GM21381 (cell line): ENCODE measurements around the gene SDK1.
A peak's percentile ranks its signal among the peaks of the same experiment; 100 is the strongest.

Source experiments
- ATAC-seq: cut with Tn5 transposase; IDR thresholded peaks from one replicate; pipeline ENCODE4 v1.9.1; 2021; ENCODE audit warnings: mild to moderate bottlenecking, moderate library complexity; ENCODE audit not compliant: unreplicated experiment

The SDK1 gene

DNA sequence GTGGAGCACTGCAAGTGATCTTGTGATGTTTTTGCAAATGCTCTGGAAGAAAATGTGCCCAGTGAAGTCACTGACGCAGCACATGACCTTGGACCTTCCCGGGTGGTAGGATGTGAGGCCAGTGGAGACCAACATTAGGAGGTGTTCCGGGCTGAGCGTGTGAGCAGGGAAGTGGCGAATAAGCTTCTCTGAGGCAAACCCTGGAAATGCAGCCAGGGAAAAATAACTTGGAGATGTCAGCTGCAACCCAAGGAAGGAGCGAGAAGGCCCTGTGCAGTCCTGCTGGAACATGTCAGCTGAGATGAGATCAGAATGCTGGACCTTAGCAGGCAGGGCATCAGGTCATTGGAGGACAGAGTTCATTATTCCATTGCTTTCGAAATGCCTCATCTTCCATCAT is 18.6 kb upstream of the SDK1 start:
- ATAC-seq = no peak

GRCh38 chr7:3283130-3283704 is 17.8 kb upstream of the SDK1 start:
- ATAC-seq = no peak

DNA sequence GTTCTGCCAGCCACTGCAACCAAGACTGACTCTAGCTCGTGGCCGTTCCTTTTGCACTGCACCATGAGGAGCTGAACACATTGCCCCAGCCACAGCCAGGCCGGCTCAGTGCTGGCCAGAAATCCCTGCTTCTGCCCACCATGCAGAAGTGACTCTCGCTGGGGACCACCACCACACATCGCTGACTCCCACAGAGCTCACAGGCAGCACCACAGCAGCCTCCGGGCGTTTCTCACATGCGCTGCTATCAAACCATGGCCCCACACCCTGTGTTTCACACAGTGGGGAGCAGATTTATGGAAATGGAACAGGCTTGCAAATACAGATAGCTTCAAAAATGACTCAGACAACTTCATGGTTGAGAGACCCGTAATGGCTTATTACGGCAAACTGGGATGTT is 15.4 kb upstream of the SDK1 start:
- ATAC-seq = no peak

GRCh38 chr7:3289996-3290395 is 11.1 kb upstream of the SDK1 start:
- no peak for ATAC-seq

DNA sequence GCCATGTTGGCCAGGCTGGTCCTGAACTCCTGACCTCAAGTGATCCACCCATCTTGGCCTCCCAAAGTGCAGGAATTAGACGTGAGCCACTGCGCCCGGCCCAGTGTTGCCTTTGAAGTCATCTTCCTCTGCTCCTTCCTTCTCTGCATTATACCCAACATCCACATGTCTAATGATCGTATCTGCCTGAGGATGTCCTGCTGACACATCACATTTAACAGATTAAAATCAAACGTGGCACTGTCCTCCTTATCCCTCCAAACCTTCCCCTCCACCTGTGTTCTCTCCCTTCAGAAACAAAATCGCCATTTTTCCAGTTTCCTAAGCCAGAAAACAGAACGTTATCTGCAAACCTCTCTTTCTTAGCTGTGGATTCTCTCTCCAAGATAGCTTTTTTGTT is 8.4 kb upstream of the SDK1 start:
- no peak for ATAC-seq

- ATAC-seq = no peak
Observed at GRCh38 chr7:3294432-3295100, 6.5 kb upstream of the SDK1 start.

DNA sequence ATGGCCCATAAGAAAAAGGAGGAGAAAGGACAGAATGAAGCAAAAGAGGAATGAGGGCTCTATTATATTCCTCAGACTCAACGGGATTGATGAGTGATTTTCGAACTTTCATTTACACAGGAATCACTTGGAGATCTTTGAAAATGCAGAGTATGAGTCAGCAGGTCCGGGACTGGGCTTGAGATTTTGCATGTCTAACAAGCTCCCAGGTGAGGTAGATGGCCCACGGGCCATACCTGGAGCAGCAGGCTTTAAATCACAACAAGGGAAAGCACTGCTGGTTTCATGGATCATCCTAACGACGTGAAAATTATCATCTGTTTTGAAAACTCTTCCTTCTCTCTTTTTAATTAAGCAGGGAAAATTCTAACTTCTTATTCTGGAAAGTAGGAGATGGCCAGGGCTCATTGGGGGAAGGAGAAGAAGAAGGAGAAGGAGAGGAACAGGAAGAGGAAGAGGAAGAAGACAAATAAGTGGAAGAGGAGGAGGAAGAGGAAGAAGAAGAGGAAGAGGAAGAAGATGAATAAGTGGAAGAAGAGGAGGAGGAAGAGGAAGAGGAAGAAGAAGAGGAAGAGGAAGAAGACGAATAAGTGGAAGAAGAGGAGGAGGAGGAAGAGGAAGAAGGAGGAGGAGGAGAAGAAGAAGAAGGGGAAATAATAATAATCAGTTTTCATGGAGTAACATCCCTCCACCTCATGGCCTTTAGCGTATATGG is 3.8 kb upstream of the SDK1 start:
- no peak for ATAC-seq

GRCh38 chr7:3300221-3300650 is 816 bp upstream of the SDK1 start:
- no peak for ATAC-seq

DNA sequence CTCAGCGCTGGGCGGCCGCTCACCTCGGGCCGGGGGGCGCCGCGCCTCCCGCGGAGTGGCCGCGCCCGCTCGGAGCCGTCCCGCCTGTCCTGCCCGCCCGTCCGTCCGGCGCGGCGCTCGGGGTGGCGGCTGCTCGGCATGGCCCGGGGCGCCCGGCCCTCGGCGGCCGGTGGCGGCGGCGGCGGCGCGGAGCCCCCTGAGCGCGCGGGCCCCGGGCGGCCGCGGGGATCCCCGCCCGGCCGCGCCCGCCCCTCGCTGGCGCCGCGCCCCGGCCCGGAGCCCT is 338 bp downstream of the SDK1 start:
- peak; percentile 24 for ATAC-seq

DNA sequence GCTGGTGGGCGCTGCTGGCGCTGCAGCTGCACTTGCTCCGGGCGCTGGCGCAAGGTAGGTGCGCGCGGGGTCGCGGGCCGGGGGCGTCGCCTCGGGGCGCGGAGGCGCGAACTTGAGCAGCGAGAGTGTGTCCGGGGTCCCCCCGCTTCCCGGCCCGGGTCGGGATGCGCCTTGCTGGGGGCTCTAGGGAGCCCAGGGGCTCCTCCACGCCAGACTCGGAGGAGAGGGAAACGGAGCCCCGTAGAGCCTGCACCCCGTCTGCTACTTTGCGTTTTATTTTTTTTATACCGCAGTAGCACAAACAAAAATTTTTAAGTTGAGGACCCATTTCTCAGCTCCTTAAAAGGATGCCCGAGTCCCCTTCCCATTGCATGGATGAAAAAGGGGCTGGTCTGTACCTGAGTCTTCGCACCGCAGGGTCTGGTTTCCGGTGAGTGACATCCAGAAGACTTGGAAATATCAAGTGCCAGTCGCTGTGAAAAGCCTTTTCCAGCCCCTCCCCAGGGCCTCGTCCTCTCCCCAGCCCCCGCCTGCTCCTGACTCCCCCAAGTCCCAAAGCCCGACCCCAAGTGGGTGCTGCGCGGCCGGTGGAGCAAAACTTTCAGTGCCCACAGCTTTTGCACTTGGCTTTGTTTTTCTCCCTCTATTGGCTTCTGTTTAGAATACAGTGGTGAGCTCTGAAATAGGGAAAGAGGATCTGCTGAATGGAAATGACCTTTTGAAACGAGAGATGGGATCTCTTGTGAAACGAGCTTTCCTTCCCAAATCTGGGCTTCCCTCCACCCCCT is 973 bp downstream of the SDK1 start:
- no peak for ATAC-seq

- ATAC-seq = no peak
Observed at GRCh38 chr7:3302681-3303320, 1.7 kb downstream of the SDK1 start.

- ATAC-seq = no peak
Observed at GRCh38 chr7:3304131-3304530, 3.1 kb downstream of the SDK1 start.

GRCh38 chr7:3307435-3307834 is 6.4 kb downstream of the SDK1 start:
- no peak for ATAC-seq

DNA sequence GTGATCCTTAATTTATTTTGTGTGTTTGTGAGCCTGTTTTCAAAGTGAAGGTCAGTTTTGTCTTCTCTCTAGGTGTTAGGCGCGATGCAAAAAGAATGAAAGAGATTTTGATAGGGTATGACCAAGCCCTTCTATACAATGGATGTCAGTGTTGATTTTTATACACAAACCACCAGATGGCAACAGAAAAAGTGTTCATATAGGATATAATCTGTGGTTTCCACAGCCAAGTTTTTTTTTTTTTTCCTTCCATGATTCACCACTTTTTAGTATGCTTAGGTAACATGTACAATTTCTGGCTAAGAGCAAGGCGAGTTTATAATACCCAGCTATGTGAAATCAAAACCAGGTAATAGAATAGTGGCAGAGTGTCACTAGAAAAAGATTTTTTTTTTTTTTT is 8.1 kb downstream of the SDK1 start:
- ATAC-seq = no peak

- ATAC-seq = no peak
Observed at GRCh38 chr7:3309956-3310355, 8.9 kb downstream of the SDK1 start.

DNA sequence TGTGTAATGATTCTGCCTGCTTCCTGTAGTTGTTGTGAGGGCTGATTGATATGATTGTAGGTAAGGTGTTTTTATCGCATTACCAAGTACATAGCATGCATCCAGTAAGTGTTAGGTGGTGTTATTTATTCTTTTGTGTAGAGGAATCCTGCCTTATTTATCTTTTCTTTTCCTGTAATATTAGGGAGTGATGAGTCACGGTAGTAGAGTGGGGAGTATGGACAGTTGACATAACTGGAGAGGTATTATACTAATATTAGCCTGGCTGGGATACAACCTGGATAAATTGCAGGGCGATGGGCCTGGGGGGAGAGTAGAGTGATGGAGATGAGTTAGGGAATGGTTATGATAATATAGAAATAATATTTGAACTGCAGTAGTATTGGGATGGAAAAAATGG is 9.8 kb downstream of the SDK1 start:
- ATAC-seq = no peak

- no peak for ATAC-seq
Observed at GRCh38 chr7:3312583-3312982, 11.5 kb downstream of the SDK1 start.

- no peak for ATAC-seq
Observed at GRCh38 chr7:3318874-3319273, 17.8 kb downstream of the SDK1 start.

GRCh38 chr7:3321206-3321605 is 20.2 kb downstream of the SDK1 start:
- ATAC-seq = no peak

DNA sequence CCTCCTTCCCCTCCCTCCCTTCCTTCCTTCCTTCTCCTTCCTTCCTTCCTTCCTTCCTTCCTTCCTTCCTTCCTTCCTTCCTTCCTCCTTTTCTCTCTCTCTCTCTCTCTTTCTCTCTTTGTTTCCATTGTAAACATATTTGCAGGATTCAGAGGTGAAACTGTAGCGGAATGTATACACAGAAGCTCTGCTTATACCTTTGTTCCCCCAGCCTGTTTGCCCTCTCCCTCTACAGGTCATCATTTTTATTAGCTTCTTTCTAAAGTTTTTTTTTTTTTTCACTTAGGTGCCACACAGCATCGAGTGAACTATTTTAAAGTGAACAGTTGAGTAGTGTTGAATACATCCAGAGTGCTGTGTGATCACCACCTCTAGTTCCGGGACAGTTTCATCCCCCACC is 20.7 kb downstream of the SDK1 start:
- no peak for ATAC-seq

DNA sequence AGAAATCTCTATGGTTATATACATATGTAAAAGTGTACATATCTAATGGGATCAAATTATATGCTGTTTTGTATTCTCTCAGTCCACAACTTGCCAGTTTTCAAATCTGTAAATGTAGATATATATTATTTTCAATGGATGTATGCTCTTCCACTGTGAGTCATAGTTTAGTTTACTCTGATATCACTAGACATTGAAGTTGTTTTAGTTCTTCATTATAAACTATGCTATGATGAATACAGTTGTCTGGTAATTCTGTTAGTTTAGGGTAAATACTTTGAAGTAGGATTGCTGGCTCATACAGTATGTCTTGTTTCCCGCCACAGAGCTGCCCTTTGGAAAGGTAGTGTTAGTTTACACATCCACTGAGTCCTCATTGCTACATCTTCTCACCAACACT is 25.2 kb downstream of the SDK1 start:
- no peak for ATAC-seq
